ACC112 (cell line): ENCODE data around the gene DBT.
"Not testable (repeated sequence)": the region's sequence is repeated elsewhere in the genome, so short reads cannot be mapped to it uniquely, and the experiment has no call there.

ENCODE experiments used
- H2AFZ ChIP-seq: fragments of 200-600 bp; sonication (generic); one replicate; pipeline ENCODE4 v1.6.0; 2017; ENCODE audit warnings: antibody characterized with exemption, low read length; ENCODE audit not compliant: unreplicated experiment
- H3K27ac ChIP-seq: fragments of 200-600 bp; sonication (generic); 2 replicates; pipeline ENCODE4 v1.5.1; 2014; ENCODE audit warnings: low read depth, mild to moderate bottlenecking, antibody characterized with exemption, low read length, moderate library complexity
- H3K27me3 ChIP-seq: fragments of 200-600 bp; sonication (generic); 2 replicates; pipeline ENCODE4 v1.6.1; 2014; ENCODE audit warnings: mild to moderate bottlenecking, antibody characterized with exemption, low read length, moderate library complexity, mixed read lengths; ENCODE audit not compliant: insufficient read depth
- H3K36me3 ChIP-seq: fragments of 200-600 bp; sonication (generic); 2 replicates; pipeline ENCODE4 v1.6.1; 2016; ENCODE audit warnings: mild to moderate bottlenecking, antibody characterized with exemption, low read length, moderate library complexity, mixed read lengths; ENCODE audit not compliant: insufficient read depth
- H3K4me1 ChIP-seq: fragments of 200-600 bp; sonication (generic); one replicate; pipeline ENCODE4 v1.6.1; 2016; ENCODE audit warnings: low read length, mixed read lengths; ENCODE audit not compliant: insufficient read depth, unreplicated experiment, control insufficient read depth
- H3K4me3 ChIP-seq: fragments of 200-600 bp; sonication (generic); 2 replicates; pipeline ENCODE4 v1.5.1; 2014; ENCODE audit warnings: mild to moderate bottlenecking, low read depth, low read length
- H3K79me2 ChIP-seq: fragments of 200-600 bp; sonication (generic); one replicate; pipeline ENCODE4 v1.6.0; 2016; ENCODE audit warnings: low read length; ENCODE audit not compliant: control insufficient read depth, unreplicated experiment, insufficient read depth

The DBT gene

DNA sequence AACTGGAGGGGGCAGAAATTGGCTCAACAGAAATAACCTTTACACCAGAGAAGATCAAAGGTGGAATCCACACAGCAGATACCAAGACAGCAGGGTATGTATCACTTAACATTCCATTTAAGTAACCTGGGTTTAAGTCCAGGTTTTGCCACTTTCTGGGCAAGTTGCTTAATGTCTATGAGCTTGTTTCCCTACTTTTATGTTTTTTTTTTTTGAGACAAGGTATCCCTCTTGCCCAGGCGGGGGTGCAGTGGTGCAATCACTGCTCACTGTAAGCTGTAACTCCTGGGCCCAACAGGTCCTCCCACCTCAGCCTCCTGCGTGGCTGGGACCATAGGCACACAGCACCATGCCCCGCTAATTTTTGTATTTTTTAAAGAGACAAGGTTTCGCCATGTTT, 18.6 kb upstream of the DBT start:
- no peaks in the 10 kb centered on the region for H3K27me3 ChIP-seq
- H3K4me3 ChIP-seq: no peak overlapping the region
- H3K79me2 ChIP-seq: peaks cover 35% of the 10 kb centered on the region
- peaks cover 30% of the 10 kb centered on the region for H3K36me3 ChIP-seq
- no peak overlapping the region for H2AFZ ChIP-seq
- H3K4me1 ChIP-seq: peaks cover 10% of the 10 kb centered on the region
- no peak overlapping the region for H3K27ac ChIP-seq

DNA sequence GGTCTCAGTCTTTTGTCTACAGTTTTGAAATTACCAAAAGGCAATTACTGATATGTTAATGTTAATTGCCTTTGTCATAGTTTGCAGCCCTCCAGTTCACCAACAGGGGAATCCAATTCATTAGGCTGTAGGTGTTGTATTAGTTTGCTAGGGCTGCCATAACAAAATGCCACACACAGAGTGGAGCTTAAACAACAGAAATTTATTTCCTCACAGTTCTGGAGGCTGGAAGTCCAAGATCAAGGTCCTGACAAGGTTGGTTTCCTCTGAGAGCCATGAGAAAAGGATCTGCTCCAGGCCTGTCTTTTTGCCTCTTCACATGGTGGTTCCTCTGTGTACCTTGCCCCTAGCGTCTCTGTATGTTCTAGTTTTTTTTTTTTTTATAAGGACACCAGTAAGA, 17.6 kb upstream of the DBT start:
- no peak overlapping the region for H2AFZ ChIP-seq
- peaks cover 35% of the 10 kb centered on the region for H3K79me2 ChIP-seq
- H3K36me3 ChIP-seq: peaks cover 27% of the 10 kb centered on the region
- no peak overlapping the region for H3K27ac ChIP-seq
- H3K4me1 ChIP-seq: peaks cover 10% of the 10 kb centered on the region
- no peaks in the 10 kb centered on the region for H3K27me3 ChIP-seq
- peak overlapping the region; percentile 92 for H3K4me3 ChIP-seq

DNA sequence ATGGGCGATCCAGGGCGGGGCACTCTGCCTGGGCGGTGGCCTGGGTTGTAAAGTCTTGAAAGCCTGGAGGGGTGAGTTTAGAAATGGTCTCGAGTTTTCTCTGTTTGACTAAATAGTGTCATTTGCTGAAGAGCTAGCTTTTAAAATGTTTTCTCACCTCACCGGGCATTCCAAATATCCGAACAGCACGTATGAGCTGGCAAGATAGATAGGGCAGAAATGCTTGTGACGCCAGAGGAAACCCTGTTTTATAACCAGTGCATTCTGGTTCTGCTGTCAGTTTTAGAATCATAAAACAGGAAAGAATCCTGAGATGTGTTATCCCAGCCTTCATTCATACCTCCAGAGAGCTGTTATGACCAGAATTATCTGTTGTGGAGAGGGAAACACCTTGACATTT, 17.1 kb upstream of the DBT start:
- peak overlapping the region; percentile 87 for H2AFZ ChIP-seq
- peaks cover 35% of the 10 kb centered on the region for H3K79me2 ChIP-seq
- H3K4me1 ChIP-seq: peaks cover 10% of the 10 kb centered on the region
- no peaks in the 10 kb centered on the region for H3K27me3 ChIP-seq
- peak overlapping the region; percentile 26; the same call in 1 of the 2 replicates for H3K27ac ChIP-seq
- H3K4me3 ChIP-seq: peak overlapping the region; percentile 92
- H3K36me3 ChIP-seq: peaks cover 21% of the 10 kb centered on the region

DNA sequence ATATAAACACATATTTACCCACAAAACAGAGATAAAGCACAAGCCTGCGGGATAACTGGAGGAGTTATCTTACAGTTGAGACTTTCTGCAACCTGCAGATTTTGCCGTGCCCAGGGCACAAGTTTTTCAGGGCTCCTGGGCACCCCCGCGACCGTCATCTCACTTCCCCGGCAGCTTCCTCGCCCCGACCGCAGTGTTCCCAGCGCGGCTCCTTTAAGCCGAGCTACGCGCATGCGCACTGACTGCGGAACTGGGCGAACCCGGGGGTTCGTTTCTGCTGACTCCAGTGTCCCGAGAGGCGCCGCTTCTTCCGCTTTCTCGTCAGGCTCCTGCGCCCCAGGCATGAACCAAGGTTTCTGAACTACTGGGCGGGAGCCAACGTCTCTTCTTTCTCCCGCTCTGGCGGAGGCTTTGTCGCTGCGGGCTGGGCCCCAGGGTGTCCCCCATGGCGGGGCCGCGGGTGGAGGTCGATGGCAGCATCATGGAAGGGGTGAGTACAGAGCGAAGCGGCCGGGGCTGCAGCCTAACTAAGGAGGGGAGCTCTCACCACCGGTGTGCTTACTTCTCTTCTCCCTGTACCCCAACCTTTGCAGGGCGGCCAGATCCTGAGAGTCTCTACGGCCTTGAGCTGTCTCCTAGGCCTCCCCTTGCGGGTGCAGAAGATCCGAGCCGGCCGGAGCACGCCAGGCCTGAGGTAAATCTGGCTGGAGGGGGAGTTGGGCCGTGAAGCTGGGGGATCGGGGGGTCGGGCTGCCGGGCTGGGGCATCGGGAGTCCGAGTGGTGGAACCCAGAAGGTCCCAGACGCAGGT, 16.5 kb upstream of the DBT start, which contains the start of gene RTCA:
TSS of gene RTCA (plus strand) at position 286 of the 810 bp plus-strand sequence. CDS start at position 446, 160 bp downstream.
- Histone ChIP-seq H3K79me2 (peaks cover 35% of the 10 kb centered on the region), H3K27me3 (no peaks in the 10 kb centered on the region), H3K4me1 (peaks cover 10% of the 10 kb centered on the region), H3K36me3 (peaks cover 19% of the 10 kb centered on the region), H3K27ac (peak within 1 kb of the TSS; percentile 33), H2AFZ (peak within 1 kb of the TSS; percentile 87), H3K4me3 (peak within 1 kb of the TSS; percentile 92)

DNA sequence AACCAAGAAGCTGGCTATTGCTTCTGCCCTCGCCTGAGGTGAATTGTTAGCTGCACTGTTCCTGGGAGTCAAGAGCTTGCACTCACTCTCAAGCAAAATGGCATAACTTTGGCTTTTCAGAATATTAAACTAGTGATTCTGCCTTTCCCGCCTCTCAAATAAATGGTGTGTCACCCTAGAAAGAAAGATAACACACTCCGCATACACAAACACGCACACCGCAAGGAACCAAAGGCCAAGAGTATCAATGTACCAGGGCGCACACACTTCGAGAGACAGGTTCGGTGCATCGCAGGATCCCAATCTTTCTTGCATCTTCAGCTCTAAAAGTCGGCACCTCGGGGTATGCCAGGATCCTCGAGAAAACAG, 15.9 kb upstream of the DBT start:
- no peaks in the 10 kb centered on the region for H3K27me3 ChIP-seq
- H3K36me3 ChIP-seq: peaks cover 15% of the 10 kb centered on the region
- peaks cover 10% of the 10 kb centered on the region for H3K4me1 ChIP-seq
- H3K79me2 ChIP-seq: peaks cover 33% of the 10 kb centered on the region
- peak overlapping the region; percentile 92 for H3K4me3 ChIP-seq
- H2AFZ ChIP-seq: peak overlapping the region; percentile 87
- peak overlapping the region; percentile 33 for H3K27ac ChIP-seq

DNA sequence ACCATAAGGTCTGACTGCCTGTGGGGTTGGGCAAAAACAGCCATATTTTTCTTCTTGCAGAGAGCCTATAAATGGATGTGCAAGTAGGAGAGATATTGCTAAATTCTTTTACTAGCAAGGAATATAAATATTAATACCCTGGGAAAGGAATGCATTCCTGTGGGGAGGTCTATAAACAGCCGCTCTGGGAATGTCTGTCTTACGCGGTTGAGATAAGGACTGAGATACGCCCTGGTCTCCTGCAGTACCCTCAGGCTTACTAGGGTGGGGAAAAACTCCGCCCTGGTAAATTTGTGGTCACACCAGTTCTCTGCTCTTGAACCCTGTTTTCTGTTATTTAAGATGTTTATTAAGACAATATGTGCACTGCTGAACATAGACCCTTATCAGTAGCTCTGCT, 14.4 kb upstream of the DBT start:
- Histone ChIP-seq H3K79me2 (peaks cover 28% of the 10 kb centered on the region), H3K36me3 (peaks cover 10% of the 10 kb centered on the region), H3K4me1 (peaks cover 10% of the 10 kb centered on the region)
- H3K4me3 ChIP-seq, H3K27ac ChIP-seq, H3K27me3 ChIP-seq, H2AFZ ChIP-seq: not testable (repeated sequence)

DNA sequence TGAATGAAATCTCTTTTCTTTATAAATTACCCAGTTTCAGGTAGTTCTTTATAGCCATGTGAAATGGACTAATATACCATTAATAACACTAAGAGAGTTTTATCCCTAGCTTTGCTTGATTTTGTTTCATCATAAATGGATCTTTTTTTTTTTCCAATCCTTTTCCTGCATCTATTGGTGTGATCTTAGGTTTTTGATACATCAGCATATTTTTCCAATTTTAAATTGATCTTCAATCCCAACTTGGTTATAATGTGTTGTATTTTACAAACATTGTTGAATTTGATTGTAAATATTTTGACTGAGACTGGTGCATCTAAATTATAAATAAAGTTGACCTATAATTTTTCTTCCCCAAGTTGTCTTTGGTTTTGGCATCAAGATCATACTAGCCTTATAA, 12.1 kb upstream of the DBT start:
- no peak overlapping the region for H3K27ac ChIP-seq
- no peak overlapping the region for H3K4me3 ChIP-seq
- no peak overlapping the region for H2AFZ ChIP-seq
- H3K4me1 ChIP-seq: peaks cover 4% of the 10 kb centered on the region
- H3K36me3 ChIP-seq: no peaks in the 10 kb centered on the region; the same call in 1 of the 2 replicates
- peaks cover 7% of the 10 kb centered on the region for H3K79me2 ChIP-seq
- H3K27me3 ChIP-seq: no peaks in the 10 kb centered on the region

DNA sequence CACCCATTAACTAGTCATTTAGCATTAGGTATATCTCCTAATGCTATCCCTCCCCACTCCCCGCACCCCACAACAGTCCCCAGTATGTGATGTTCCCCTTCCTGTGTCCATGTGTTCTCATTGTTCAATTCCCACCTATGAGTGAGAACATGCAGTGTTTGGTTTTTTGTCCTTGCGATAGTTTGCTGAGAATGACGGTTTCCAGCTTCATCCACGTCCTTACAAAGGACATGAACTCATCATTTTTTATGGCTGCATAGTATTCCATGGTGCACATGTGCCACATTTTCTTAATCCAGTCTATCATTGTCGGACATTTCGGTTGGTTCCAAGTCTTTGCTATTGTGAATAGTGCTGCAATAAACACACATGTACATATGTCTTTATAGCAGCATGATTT, 8.8 kb upstream of the DBT start:
- not testable (repeated sequence) for H2AFZ ChIP-seq, H3K4me1 ChIP-seq, H3K4me3 ChIP-seq, H3K27ac ChIP-seq, H3K27me3 ChIP-seq, H3K79me2 ChIP-seq, H3K36me3 ChIP-seq

DNA sequence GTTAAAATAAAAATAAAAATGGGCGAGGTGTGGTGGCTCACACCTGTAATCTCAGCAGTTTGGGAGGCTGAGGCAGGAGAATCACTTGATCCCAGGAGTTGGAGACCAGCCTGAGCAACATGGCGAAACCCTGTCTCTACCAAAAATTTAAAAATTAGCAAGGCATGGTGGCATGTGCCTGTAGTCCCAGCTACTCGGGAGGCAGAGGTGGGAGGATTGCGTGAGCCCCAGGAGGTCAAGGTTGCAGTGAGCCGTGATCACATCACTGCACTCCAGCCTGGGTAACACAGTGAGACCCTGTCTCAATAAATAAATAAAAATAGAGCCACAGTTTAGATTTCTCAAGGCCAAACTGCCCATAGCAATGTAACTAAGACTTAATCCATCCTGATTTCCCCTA, 6.6 kb upstream of the DBT start:
- not testable (repeated sequence) for H3K36me3 ChIP-seq, H3K4me3 ChIP-seq, H3K27me3 ChIP-seq

DNA sequence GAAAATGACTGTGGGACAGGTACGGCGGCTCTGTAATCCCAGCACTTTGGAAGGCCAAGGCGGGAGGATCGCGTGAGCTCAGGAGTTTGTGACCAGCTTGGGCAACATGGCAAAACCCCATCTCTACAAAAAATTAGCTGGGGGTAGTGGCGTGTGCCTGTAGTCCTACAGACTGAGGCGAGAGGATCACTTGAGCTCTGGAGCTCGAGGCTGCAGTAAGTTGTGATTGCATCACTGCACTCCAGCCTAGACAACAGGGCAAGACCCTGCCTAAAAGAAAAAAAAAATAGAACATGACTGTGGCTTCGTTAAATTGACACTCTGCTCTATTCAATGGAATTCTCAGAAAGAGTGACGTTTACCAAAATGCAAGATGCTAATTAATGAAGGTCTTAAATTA, 3.9 kb upstream of the DBT start:
- no peak overlapping the region for H3K4me3 ChIP-seq
- no peak overlapping the region for H3K27ac ChIP-seq
- H3K27me3 ChIP-seq: no peaks in the 10 kb centered on the region
- H3K36me3 ChIP-seq: no peaks in the 10 kb centered on the region
- H3K79me2 ChIP-seq: peaks cover 9% of the 10 kb centered on the region
- peaks cover 9% of the 10 kb centered on the region for H3K4me1 ChIP-seq
- H2AFZ ChIP-seq: no peak overlapping the region

More for the DNA sequence above, 6.6 kb upstream of the DBT start:
- not testable (repeated sequence) for H3K79me2 ChIP-seq, H3K4me1 ChIP-seq, H3K27ac ChIP-seq, H2AFZ ChIP-seq

DNA sequence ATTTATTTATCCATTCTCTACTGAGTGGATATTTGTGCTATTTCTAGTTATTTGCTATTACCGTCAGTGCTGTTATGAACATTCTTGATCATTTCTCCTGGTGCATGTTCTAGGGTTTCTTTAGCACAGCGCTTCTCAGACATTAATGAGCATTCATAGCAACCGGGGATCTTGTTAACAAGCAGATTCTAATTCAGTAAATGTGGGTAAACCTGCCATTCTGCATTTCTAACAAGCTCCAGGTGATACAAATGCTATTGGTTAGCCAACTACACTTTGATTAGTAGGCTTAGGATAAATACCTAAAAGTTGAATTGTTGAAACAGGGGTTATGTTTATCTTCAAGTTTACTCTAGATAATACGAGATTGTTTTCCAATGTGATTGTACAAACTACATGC, 3.3 kb upstream of the DBT start:
- Histone ChIP-seq H3K27ac (no peak overlapping the region), H3K79me2 (peaks cover 10% of the 10 kb centered on the region), H3K36me3 (no peaks in the 10 kb centered on the region), H3K4me1 (peaks cover 9% of the 10 kb centered on the region), H3K4me3 (no peak overlapping the region), H3K27me3 (no peaks in the 10 kb centered on the region), H2AFZ (no peak overlapping the region)
